Uterus (tissue), 4 donors: ENCODE measurements around the gene PLEKHM3. TPM values are rescaled to one million over a fixed set of nuclear protein-coding genes. Genes with fewer than 3 reads are reported as not detected.
"Not testable (repeated sequence)": the region's sequence is repeated elsewhere in the genome, so short reads cannot be mapped to it uniquely, and the experiment has no call there.

Experiments
- DNase-seq, 2 donors: peaks; one replicate each; pipeline ENCODE4 v3.0.0-alpha.2; 2019 to 2020
- H3K27ac ChIP-seq, 2 donors: fragments of 200-600 bp; sonication (generic); 1 replicate in 1 of 2; 2 replicates in 1 of 2; pipeline ENCODE4 v1.5.1; 2016 to 2018
- H3K27me3 ChIP-seq, 2 donors: fragments of 200-600 bp; sonication (generic); one replicate each; pipeline ENCODE4 v1.5.1; 2018 to 2019; ENCODE audit warnings: control low read depth in 1 of 2
- H3K36me3 ChIP-seq, 2 donors: fragments of 200-600 bp; sonication (generic); one replicate each; pipeline ENCODE4 v1.5.1; 2019; ENCODE audit warnings: control low read depth in 1 of 2
- H3K4me1 ChIP-seq, 2 donors: fragments of 200-600 bp; sonication (generic); one replicate each; pipeline ENCODE4 v1.5.1; 2018 to 2019; ENCODE audit warnings: control low read depth in 1 of 2
- H3K4me3 ChIP-seq, 2 donors: fragments of 200-600 bp; sonication (generic); 1 replicate in 1 of 2; 2 replicates in 1 of 2; pipeline ENCODE4 v1.5.1; 2018 to 2019; ENCODE audit warnings: mild to moderate bottlenecking in 1 of 2
- H3K9me3 ChIP-seq, 2 donors: fragments of 200-600 bp; sonication (generic); one replicate each; pipeline ENCODE4 v1.5.1; 2019; ENCODE audit warnings: control low read depth in 1 of 2
- POLR2A ChIP-seq, 2 donors: fragments of 450-650 bp; IDR thresholded peaks; one replicate each; pipeline ENCODE4 v1.6.1; 2016; ENCODE audit warnings: antibody characterized with exemption in 2 of 2, mild to moderate bottlenecking in 1 of 2, moderate library complexity in 1 of 2
- intact Hi-C: fragments of 100-400 bp; cut with DNase I; formaldehyde crosslinking; loops from one replicate; pipeline ENCODE4 v1.15.1; 2023; ENCODE audit warnings: low total_unique reads
- total RNA-seq, 4 donors: library from RNA; depleted of rRNA in 3 of 4; stranded (reverse); fragments of >200 nt in 3 of 4; gene quantifications; one replicate each; pipeline versions ENCODE4 v1.1.0 to v1.2.4, GENCODE V29; 2014 to 2023
- TF ChIP-seq, protein P1 (sequence below), 4 experiments: fragments of 200-600 bp in 2 of 4; fragments of 450-650 bp in 2 of 4; sonication (generic) in 2 of 4; IDR thresholded peaks; one replicate each; pipeline ENCODE4 v1.5.1; 2016 to 2019; ENCODE audit warnings: antibody characterized with exemption in 4 of 4, mild to moderate bottlenecking in 2 of 4, moderate library complexity in 1 of 4
- donor health status: DM: yes; HTN: yes; CAD: no.

PLEKHM3 gene
- total RNA-seq, 4 donors from 2014 or later: 20.5 to 43.4 (median 21.6) TPM

DNA sequence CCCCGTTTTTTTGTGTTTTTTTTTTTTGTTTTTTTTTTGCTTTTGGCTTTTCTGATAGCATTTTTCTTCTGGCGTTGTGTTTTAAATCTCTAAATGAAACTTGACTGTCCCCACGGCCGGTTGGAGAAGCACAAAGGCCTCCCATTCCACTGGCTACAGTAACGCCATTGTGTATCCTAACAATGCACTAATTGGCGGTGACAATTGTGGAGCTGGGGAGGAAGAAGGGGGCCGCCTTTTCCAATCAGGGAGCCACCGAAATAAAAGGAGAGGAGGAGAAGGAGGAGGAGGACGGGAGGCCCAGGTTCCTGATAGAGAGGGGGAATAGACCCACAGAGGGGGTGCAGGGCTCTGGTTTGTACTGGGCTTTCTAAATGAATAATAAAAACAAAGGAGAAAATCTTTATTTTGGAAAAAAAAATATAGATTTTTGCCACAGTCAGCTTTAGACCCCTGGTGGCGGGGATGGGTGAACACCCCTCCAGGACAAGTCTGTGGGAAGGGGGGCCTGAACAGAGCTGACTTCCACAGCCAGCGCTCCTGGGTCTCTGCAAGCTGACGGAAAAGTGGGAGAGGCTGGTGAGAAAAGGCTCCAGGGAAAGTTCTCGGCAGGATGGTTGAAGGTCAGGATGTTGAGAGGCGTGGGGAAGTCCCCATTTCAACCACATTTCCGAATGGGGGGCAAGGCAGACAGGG, 212.0 kb downstream of the PLEKHM3 start:
- intact Hi-C loops: no loop called here
- Histone ChIP-seq H3K4me3 (no peak overlapping the region), H3K4me1 (no peaks in the 10 kb centered on the region), H3K9me3 (no peaks in the 10 kb centered on the region), H3K36me3 (no peaks in the 10 kb centered on the region), H3K27ac (no peak overlapping the region), H3K27me3 (no peaks in the 10 kb centered on the region)
- no peak for DNase-seq
- TF ChIP-seq POLR2A (IDR thresholded peaks at IDR 0.05): no peak
- TF ChIP-seq, protein P1, sequence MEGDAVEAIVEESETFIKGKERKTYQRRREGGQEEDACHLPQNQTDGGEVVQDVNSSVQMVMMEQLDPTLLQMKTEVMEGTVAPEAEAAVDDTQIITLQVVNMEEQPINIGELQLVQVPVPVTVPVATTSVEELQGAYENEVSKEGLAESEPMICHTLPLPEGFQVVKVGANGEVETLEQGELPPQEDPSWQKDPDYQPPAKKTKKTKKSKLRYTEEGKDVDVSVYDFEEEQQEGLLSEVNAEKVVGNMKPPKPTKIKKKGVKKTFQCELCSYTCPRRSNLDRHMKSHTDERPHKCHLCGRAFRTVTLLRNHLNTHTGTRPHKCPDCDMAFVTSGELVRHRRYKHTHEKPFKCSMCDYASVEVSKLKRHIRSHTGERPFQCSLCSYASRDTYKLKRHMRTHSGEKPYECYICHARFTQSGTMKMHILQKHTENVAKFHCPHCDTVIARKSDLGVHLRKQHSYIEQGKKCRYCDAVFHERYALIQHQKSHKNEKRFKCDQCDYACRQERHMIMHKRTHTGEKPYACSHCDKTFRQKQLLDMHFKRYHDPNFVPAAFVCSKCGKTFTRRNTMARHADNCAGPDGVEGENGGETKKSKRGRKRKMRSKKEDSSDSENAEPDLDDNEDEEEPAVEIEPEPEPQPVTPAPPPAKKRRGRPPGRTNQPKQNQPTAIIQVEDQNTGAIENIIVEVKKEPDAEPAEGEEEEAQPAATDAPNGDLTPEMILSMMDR (IDR thresholded peaks at IDR 0.05): no peak

DNA sequence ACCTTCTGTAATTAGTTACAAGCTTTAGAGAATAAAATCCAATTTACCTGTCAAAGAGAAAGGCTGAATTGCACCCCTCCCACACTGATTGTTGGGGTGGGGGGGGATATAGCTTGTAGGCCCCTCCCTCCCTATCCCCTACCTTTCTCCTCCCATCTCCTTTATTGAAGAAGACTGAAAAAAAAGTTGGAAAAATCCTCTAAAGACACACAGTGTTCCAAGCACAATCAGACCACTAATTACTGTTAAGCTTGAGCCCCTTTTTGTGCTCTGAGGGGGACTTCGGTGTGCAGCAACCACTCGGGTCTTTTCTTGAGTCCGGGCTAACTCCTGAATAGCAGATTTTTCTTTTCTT, 212.6 kb downstream of the PLEKHM3 start:
- Histone ChIP-seq H3K9me3 (no peaks in the 10 kb centered on the region), H3K27me3 (no peaks in the 10 kb centered on the region), H3K36me3 (no peaks in the 10 kb centered on the region), H3K27ac (no peak overlapping the region), H3K4me1 (no peaks in the 10 kb centered on the region), H3K4me3 (no peak overlapping the region)
- DNase-seq: no peak
- TF ChIP-seq POLR2A (IDR thresholded peaks at IDR 0.05): no peak
- TF ChIP-seq, protein P1 (IDR thresholded peaks at IDR 0.05): no peak
- intact Hi-C loops: no loop called here

DNA sequence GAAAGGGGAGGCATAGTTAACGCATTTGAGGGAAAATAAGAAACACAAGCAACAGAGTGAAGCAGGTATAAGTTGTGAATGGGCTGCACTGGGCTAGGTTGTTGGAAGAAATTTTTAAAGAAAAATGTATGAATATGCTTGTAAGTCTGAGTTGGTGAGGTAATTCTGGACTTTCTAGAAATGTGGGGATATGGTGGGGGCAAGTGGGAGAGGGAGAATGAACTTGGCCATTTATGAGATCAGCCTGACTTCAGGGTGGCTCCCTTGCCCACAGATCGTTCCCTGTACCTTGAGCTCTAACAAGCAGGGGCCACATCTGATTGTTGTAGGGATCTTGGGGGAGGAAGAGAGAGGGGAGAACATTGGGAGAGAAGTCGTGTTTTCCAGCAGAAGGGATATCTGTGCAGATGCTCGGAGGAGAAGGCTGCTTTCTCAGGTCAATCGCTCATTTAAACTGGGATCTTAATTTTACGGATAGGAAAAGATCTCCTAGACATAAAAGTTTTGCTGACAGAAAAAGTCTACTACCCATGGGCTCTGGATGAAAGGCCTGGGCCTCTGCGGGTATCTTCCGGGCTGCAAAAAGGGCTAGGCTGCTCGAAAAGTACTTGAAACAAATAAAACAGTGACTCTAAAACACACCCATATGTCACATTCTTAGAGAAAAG, 213.1 kb downstream of the PLEKHM3 start:
- Histone ChIP-seq H3K36me3 (no peaks in the 10 kb centered on the region), H3K27me3 (no peaks in the 10 kb centered on the region), H3K9me3 (no peaks in the 10 kb centered on the region), H3K4me1 (no peaks in the 10 kb centered on the region), H3K27ac (no peak overlapping the region), H3K4me3 (no peak overlapping the region)
- TF ChIP-seq, protein P1 (IDR thresholded peaks at IDR 0.05): no peak
- TF ChIP-seq POLR2A (IDR thresholded peaks at IDR 0.05): no peak
- DNase-seq: no peak
- intact Hi-C loops: no loop called here

DNA sequence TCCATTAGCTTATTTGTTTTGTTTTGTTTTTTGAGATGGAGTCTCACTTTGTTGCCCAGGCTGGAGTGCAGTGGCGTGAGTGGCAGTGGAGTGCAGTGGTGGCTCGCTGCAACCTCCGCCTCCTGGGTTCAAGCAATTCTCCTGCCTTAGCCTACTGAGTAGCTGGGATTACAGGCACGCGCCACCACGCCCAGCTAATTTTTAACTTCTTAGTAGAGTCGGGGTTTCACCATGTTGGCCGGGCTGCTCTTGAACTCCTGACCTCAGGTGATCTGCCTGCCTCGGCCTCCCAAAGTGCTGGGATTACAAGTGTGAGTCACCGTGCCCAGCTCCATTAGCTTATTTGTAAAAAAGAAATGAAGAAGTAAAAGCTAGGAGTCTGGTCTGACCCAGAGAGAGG, 213.7 kb downstream of the PLEKHM3 start:
- intact Hi-C loops, DNase-seq, H3K27ac ChIP-seq: not testable (repeated sequence)

DNA sequence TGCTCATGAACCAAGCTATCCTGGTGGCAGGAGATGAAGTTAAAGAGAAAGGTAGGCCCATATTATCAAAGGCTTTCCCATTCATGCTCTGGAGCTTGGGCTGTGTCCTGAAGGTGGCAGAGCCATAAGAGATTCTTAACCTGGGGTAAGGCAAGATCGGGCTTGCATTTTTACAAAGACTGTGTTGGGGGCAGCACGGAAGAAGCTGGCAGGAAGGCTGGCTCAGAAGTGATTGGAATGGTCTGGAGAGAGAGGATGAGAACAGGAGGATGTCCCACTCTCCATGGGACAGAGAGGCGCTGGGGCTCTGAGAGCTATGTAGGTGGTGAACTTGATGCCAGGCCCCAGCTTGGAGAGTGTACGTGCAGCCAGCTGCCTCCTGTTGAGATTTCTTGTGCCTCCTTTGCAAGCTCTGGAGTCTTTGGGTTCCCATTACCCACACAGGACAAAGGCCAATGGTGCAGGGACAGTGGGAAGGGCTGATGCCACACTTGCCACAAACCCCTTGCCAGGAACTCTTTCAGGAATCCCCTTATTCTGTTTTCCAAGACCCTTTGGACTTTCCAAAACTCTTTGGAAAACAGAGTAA, 215.0 kb downstream of the PLEKHM3 start:
- Histone ChIP-seq H3K36me3 (no peaks in the 10 kb centered on the region), H3K4me3 (no peak overlapping the region), H3K4me1 (no peaks in the 10 kb centered on the region), H3K9me3 (no peaks in the 10 kb centered on the region), H3K27me3 (no peaks in the 10 kb centered on the region), H3K27ac (no peak overlapping the region)
- TF ChIP-seq, protein P1 (IDR thresholded peaks at IDR 0.05): no peak
- TF ChIP-seq POLR2A (IDR thresholded peaks at IDR 0.05): no peak
- intact Hi-C loops: no loop called here
- DNase-seq: no peak

More for the DNA sequence above, 213.7 kb downstream of the PLEKHM3 start:
- not testable (repeated sequence) for H3K9me3 ChIP-seq, H3K4me3 ChIP-seq, H3K36me3 ChIP-seq, H3K4me1 ChIP-seq, H3K27me3 ChIP-seq
